Measurements from ENCODE around the gene LRPAP1.
"Not testable (repeated sequence)": the region's sequence is repeated elsewhere in the genome, so short reads cannot be mapped to it uniquely, and the experiment has no call there.

- not testable (repeated sequence) for TF ChIP-seq YBX1 (IDR thresholded peaks at IDR 0.05); SRF (IDR thresholded peaks at IDR 0.05; ENCODE audit: low read depth in 2 of 2, low read length in 2 of 2); BCLAF1 (IDR thresholded peaks at IDR 0.05); FOXK2 (IDR thresholded peaks at IDR 0.05); SPI1 (IDR thresholded peaks at IDR 0.05; ENCODE audit: borderline replicate concordance, insufficient read depth, low read depth, low read length); USF2 (IDR thresholded peaks at IDR 0.05; ENCODE audit: borderline replicate concordance, low read depth, low read length); REST (IDR thresholded peaks at IDR 0.05; ENCODE audit: low read depth, low read length); BRCA1 (IDR thresholded peaks at IDR 0.05; ENCODE audit: low read depth, low read length)
- TF ChIP-seq, protein P1, sequence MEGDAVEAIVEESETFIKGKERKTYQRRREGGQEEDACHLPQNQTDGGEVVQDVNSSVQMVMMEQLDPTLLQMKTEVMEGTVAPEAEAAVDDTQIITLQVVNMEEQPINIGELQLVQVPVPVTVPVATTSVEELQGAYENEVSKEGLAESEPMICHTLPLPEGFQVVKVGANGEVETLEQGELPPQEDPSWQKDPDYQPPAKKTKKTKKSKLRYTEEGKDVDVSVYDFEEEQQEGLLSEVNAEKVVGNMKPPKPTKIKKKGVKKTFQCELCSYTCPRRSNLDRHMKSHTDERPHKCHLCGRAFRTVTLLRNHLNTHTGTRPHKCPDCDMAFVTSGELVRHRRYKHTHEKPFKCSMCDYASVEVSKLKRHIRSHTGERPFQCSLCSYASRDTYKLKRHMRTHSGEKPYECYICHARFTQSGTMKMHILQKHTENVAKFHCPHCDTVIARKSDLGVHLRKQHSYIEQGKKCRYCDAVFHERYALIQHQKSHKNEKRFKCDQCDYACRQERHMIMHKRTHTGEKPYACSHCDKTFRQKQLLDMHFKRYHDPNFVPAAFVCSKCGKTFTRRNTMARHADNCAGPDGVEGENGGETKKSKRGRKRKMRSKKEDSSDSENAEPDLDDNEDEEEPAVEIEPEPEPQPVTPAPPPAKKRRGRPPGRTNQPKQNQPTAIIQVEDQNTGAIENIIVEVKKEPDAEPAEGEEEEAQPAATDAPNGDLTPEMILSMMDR (IDR thresholded peaks at IDR 0.05 in 2 of 3, conservative IDR thresholded peaks at IDR 0.05 in 1 of 3; ENCODE audit: control insufficient read depth in 2 of 3, extremely low read depth in 1 of 3, insufficient read depth in 1 of 3, low read depth in 3 of 3, low read length in 3 of 3), result not testable (repeated sequence)
- TF ChIP-seq, protein P2, sequence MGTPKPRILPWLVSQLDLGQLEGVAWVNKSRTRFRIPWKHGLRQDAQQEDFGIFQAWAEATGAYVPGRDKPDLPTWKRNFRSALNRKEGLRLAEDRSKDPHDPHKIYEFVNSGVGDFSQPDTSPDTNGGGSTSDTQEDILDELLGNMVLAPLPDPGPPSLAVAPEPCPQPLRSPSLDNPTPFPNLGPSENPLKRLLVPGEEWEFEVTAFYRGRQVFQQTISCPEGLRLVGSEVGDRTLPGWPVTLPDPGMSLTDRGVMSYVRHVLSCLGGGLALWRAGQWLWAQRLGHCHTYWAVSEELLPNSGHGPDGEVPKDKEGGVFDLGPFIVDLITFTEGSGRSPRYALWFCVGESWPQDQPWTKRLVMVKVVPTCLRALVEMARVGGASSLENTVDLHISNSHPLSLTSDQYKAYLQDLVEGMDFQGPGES (IDR thresholded peaks at IDR 0.05), result not testable (repeated sequence)
Measured at GRCh38 chr4:3569611-3570010, 37.4 kb upstream of the LRPAP1 start.

All from GM12878 (cell line).